ENCODE results near the gene LPP. TPM values are rescaled to one million over a fixed set of nuclear protein-coding genes. Genes with fewer than 3 reads are reported as not detected.

Gene LPP
- polyA plus RNA-seq, 1 donor (not counting 4 experiments of a cell fraction or from before 2014, with no cell fraction given) = 16.0 TPM

- H3K9me3 ChIP-seq (ENCODE audit: control insufficient read depth, low read depth, low read length) = no peaks in the 10 kb centered on the region
- no peaks in the 10 kb centered on the region for H4K20me1 ChIP-seq (ENCODE audit: control insufficient read depth, extremely low read depth, insufficient read depth, low read length)
- DNase-seq (ENCODE audit: low read depth, low spot score) (no peak), FAIRE-seq (peak; percentile 46)
- H3K4me2 ChIP-seq (ENCODE audit: control insufficient read depth, extremely low read depth, insufficient read depth, low read depth, low read length) = no peak overlapping the region
- H3K79me2 ChIP-seq (ENCODE audit: control insufficient read depth, insufficient read depth, low read length) = no peaks in the 10 kb centered on the region
- TF ChIP-seq EZH2 (IDR thresholded peaks at IDR 0.05; ENCODE audit: low read length) = no peak
- no peak for TF ChIP-seq CTCF (optimal IDR thresholded peaks at IDR 0.05 in 1 of 3, IDR thresholded peaks at IDR 0.05 in 1 of 3, conservative IDR thresholded peaks at IDR 0.05 in 1 of 3; ENCODE audit: extremely low read depth in 1 of 3, insufficient read depth in 2 of 3, low read length in 3 of 3)
- dilution Hi-C loops (cut with MboI; ENCODE audit: extremely low pct_ligation_motif_present, low sequenced_read_pairs) = no loop called here
- H2AFZ ChIP-seq (ENCODE audit: control insufficient read depth, low read length) = no peak overlapping the region
- H3K9ac ChIP-seq (ENCODE audit: control insufficient read depth, extremely low read depth, insufficient read depth, low read length) = no peak overlapping the region
- no peak overlapping the region for H3K27ac ChIP-seq (ENCODE audit: control insufficient read depth, insufficient read depth, low read length)
- H3K27me3 ChIP-seq (ENCODE audit: control insufficient read depth, extremely low read depth, insufficient read depth, low read length) = no peaks in the 10 kb centered on the region
- H3K4me3 ChIP-seq (ENCODE audit: control insufficient read depth in 2 of 3, extremely low read depth in 1 of 3, insufficient read depth in 2 of 3, low read depth in 1 of 3, low read length in 3 of 3) = no peak overlapping the region
- H3K9me1 ChIP-seq (ENCODE audit: control insufficient read depth, extremely low read depth, insufficient read depth, low read length) = peaks cover 2% of the 10 kb centered on the region
- H3K36me3 ChIP-seq (ENCODE audit: control insufficient read depth in 2 of 2, extremely low read depth in 1 of 2, insufficient read depth in 2 of 2, low read length in 2 of 2) = no peaks in the 10 kb centered on the region
- peaks cover 3% of the 10 kb centered on the region for H3K4me1 ChIP-seq (ENCODE audit: control insufficient read depth, extremely low read depth, insufficient read depth, low read length)
Observed at GRCh38 chr3:188690064-188690463, 536.1 kb downstream of the LPP start.

- Histone ChIP-seq H3K79me2 (ENCODE audit: control insufficient read depth, insufficient read depth, low read length) (no peaks in the 10 kb centered on the region), H2AFZ (ENCODE audit: control insufficient read depth, low read length) (no peak overlapping the region), H3K4me2 (ENCODE audit: control insufficient read depth, extremely low read depth, insufficient read depth, low read depth, low read length) (no peak overlapping the region), H3K36me3 (ENCODE audit: control insufficient read depth in 2 of 2, extremely low read depth in 1 of 2, insufficient read depth in 2 of 2, low read length in 2 of 2) (no peaks in the 10 kb centered on the region), H3K9ac (ENCODE audit: control insufficient read depth, extremely low read depth, insufficient read depth, low read length) (no peak overlapping the region), H3K9me1 (ENCODE audit: control insufficient read depth, extremely low read depth, insufficient read depth, low read length) (peaks cover 2% of the 10 kb centered on the region), H3K4me3 (ENCODE audit: control insufficient read depth in 2 of 3, extremely low read depth in 1 of 3, insufficient read depth in 2 of 3, low read depth in 1 of 3, low read length in 3 of 3) (no peak overlapping the region), H3K9me3 (ENCODE audit: control insufficient read depth, low read depth, low read length) (no peaks in the 10 kb centered on the region), H3K27ac (ENCODE audit: control insufficient read depth, insufficient read depth, low read length) (no peak overlapping the region), H3K27me3 (ENCODE audit: control insufficient read depth, extremely low read depth, insufficient read depth, low read length) (no peaks in the 10 kb centered on the region), H4K20me1 (ENCODE audit: control insufficient read depth, extremely low read depth, insufficient read depth, low read length) (no peaks in the 10 kb centered on the region), H3K4me1 (ENCODE audit: control insufficient read depth, extremely low read depth, insufficient read depth, low read length) (peaks cover 8% of the 10 kb centered on the region)
- TF ChIP-seq CTCF (optimal IDR thresholded peaks at IDR 0.05 in 1 of 3, IDR thresholded peaks at IDR 0.05 in 1 of 3, conservative IDR thresholded peaks at IDR 0.05 in 1 of 3; ENCODE audit: extremely low read depth in 1 of 3, insufficient read depth in 2 of 3, low read length in 3 of 3) = no peak
- TF ChIP-seq EZH2 (IDR thresholded peaks at IDR 0.05; ENCODE audit: low read length) = no peak
- no peak for FAIRE-seq
- no peak for DNase-seq (ENCODE audit: low read depth, low spot score)
- dilution Hi-C loops (cut with MboI; ENCODE audit: extremely low pct_ligation_motif_present, low sequenced_read_pairs) = no loop called here
Observed at GRCh38 chr3:188691004-188691403, 537.0 kb downstream of the LPP start.

Data from keratinocyte (primary cell).